Right lobe of liver (tissue), 4 donors: ENCODE data around the gene SIGLEC12.

Experiments used
- POLR2A ChIP-seq: fragments of 450-650 bp; IDR thresholded peaks from one replicate; pipeline ENCODE4 v1.6.1; 2017; ENCODE audit warnings: antibody characterized with exemption, mild to moderate bottlenecking
- TF ChIP-seq, protein P1 (sequence below), 4 donors: fragments of 200-600 bp in 3 of 4; fragments of 450-650 bp in 1 of 4; IDR thresholded peaks; one replicate each; pipeline versions ENCODE4 v1.5.1 to v1.8.0; 2016 to 2022; ENCODE audit warnings: antibody characterized with exemption in 4 of 4, mild to moderate bottlenecking in 2 of 4
- donor health status: DM: no; HTN: no; CAD: no.
- donor health status: DM: no; HTN: no; CAD: no.
- donor health status: DM: no; HTN: yes; CAD: no.

DNA sequence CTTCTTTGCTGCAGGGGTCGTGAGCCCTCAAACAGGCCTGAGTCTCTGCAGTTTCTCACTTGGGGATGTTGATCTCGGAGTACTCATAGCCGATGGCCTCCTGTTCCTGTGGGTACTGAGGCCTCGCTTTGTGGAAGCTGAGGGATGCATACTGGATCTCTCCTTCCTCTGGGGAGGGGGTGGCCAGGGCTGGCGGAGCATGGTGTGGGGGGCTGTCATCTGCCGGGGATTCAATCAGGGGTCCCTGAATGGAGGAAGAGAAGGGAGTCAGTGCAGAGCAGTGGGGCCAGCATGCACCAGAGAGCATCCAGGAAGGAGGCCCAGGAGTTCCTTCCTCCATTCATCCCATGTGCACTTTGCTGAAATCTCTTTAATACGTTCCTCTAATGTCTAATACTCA, 10.0 kb downstream of the SIGLEC12 start:
- TF ChIP-seq, protein P1, sequence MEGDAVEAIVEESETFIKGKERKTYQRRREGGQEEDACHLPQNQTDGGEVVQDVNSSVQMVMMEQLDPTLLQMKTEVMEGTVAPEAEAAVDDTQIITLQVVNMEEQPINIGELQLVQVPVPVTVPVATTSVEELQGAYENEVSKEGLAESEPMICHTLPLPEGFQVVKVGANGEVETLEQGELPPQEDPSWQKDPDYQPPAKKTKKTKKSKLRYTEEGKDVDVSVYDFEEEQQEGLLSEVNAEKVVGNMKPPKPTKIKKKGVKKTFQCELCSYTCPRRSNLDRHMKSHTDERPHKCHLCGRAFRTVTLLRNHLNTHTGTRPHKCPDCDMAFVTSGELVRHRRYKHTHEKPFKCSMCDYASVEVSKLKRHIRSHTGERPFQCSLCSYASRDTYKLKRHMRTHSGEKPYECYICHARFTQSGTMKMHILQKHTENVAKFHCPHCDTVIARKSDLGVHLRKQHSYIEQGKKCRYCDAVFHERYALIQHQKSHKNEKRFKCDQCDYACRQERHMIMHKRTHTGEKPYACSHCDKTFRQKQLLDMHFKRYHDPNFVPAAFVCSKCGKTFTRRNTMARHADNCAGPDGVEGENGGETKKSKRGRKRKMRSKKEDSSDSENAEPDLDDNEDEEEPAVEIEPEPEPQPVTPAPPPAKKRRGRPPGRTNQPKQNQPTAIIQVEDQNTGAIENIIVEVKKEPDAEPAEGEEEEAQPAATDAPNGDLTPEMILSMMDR (IDR thresholded peaks at IDR 0.05): no peak
- no peak for TF ChIP-seq POLR2A
